Breast epithelium (tissue), 3 donors: Measurements from ENCODE around the gene ZNF407.

Source experiments
- POLR2A ChIP-seq: fragments of 450-650 bp; IDR thresholded peaks from one replicate; pipeline ENCODE4 v1.6.1; 2016; ENCODE audit warnings: antibody characterized with exemption, mild to moderate bottlenecking, moderate library complexity
- POLR2AphosphoS5 ChIP-seq, 3 donors: sonication (generic); formaldehyde crosslinking; IDR thresholded peaks; one replicate each; pipeline ENCODE4 v1.6.1; 2017; ENCODE audit warnings: antibody characterized with exemption in 3 of 3
- TF ChIP-seq, protein P1 (sequence below), 3 donors: fragments of 450-650 bp; IDR thresholded peaks; one replicate each; pipeline ENCODE4 v1.5.1; 2016 to 2017; ENCODE audit warnings: antibody characterized with exemption in 3 of 3, mild to moderate bottlenecking in 3 of 3, moderate library complexity in 3 of 3

DNA sequence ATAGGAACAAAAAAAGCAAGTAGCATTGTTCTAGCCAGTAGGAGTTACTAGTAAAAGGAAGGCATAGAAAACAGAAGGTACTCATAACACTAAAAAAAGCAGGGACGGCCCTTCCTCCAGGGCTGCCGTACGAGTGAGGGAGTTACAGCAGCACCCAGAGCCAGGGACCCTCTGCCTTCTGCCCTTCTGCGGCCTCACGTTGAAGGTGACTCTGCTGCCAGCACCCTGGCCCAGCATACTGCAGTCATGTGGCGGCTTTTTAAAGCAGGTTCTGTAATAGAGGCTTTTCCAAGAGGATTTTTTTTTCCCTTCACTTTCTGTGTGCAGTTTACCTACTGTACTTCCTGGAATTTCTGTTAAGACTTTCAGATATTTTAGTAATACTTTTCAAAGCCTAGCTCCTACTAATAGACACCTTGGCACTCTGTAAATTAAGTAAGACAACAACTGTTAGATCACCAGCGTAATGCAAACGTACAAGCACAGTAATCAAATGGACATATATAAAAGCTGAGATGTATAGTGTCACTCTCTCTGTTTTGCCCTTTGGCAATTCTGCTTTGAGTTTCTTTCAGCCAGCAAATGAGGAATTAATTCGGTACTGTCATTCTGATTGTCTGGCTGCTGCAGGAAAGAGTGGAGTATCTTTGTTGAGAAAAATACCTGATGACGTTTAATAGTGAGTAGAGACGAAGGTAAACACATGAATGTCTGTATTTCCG, 449.7 kb downstream of the ZNF407 start:
- TF ChIP-seq, protein P1, sequence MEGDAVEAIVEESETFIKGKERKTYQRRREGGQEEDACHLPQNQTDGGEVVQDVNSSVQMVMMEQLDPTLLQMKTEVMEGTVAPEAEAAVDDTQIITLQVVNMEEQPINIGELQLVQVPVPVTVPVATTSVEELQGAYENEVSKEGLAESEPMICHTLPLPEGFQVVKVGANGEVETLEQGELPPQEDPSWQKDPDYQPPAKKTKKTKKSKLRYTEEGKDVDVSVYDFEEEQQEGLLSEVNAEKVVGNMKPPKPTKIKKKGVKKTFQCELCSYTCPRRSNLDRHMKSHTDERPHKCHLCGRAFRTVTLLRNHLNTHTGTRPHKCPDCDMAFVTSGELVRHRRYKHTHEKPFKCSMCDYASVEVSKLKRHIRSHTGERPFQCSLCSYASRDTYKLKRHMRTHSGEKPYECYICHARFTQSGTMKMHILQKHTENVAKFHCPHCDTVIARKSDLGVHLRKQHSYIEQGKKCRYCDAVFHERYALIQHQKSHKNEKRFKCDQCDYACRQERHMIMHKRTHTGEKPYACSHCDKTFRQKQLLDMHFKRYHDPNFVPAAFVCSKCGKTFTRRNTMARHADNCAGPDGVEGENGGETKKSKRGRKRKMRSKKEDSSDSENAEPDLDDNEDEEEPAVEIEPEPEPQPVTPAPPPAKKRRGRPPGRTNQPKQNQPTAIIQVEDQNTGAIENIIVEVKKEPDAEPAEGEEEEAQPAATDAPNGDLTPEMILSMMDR (IDR thresholded peaks at IDR 0.05): no peak
- TF ChIP-seq POLR2A: no peak
- no peak for TF ChIP-seq POLR2AphosphoS5 (IDR thresholded peaks at IDR 0.05)
